Left lung (tissue), 10 donors: Measurements from ENCODE around the gene KIF9. TPM values are rescaled to one million over a fixed set of nuclear protein-coding genes. Genes with fewer than 3 reads are reported as not detected.
"Not testable (repeated sequence)": the region's sequence is repeated elsewhere in the genome, so short reads cannot be mapped to it uniquely, and the experiment has no call there.

Experiments
- ATAC-seq: fragments of 200-7000 bp; cut with Tn5 transposase; one replicate; pipeline ENCODE4 v1.9.1; 2020; ENCODE audit warnings: moderate library complexity
- DNase-seq, 4 donors: peaks; one replicate each; pipeline ENCODE4 v3.0.0-alpha.2; 2013 to 2020
- H3K27ac ChIP-seq, 2 donors: fragments of 200-600 bp; sonication (generic) in 1 of 2; one replicate each; pipeline versions ENCODE4 v1.5.0 to v1.8.0; 2020 to 2021
- H3K27me3 ChIP-seq, 2 donors: fragments of 200-600 bp; sonication (generic) in 1 of 2; one replicate each; pipeline versions ENCODE4 v1.5.0 to v1.8.0; 2020 to 2021
- H3K36me3 ChIP-seq, 2 donors: fragments of 200-600 bp; sonication (generic) in 1 of 2; one replicate each; pipeline versions ENCODE4 v1.5.0 to v1.8.0; 2020 to 2021
- H3K4me1 ChIP-seq, 2 donors: fragments of 200-600 bp; one replicate each; pipeline ENCODE4 v1.8.0; 2021
- H3K4me3 ChIP-seq, 2 donors: fragments of 200-600 bp; sonication (generic) in 1 of 2; one replicate each; pipeline versions ENCODE4 v1.5.0 to v1.8.0; 2020 to 2021; ENCODE audit warnings: mild to moderate bottlenecking in 1 of 2
- H3K9me3 ChIP-seq, 2 donors: fragments of 200-600 bp; sonication (generic) in 1 of 2; one replicate each; pipeline versions ENCODE4 v1.5.0 to v1.8.0; 2020 to 2021
- intact Hi-C, 2 donors: fragments of 100-400 bp; cut with DNase I; formaldehyde crosslinking; loops; one replicate each; pipeline versions ENCODE4 v1.11.2 to v1.14.2; 2022
- polyA plus RNA-seq, 6 donors: library from polyadenylated mRNA; unstranded; fragments of 120-200 nt; gene quantifications; one replicate each; pipeline ENCODE4 v1.2.1, GENCODE V29; 2013; ENCODE audit not compliant: insufficient read length in 6 of 6
- total RNA-seq, 2 donors: library from RNA; stranded (reverse); fragmentation: NEBNext Ultra II Directional; extraction: Animal tissue kit (Norgen Biotek cat#: 25700); gene quantifications; one replicate each; pipeline ENCODE4 v1.2.1, GENCODE V29; 2021
- TF ChIP-seq, protein P1 (sequence below), 2 donors: fragments of 200-600 bp; sonication (generic) in 1 of 2; IDR thresholded peaks; one replicate each; pipeline versions ENCODE4 v1.5.0 to v1.8.0; 2021; ENCODE audit warnings: antibody characterized with exemption in 2 of 2
- donor health status: DM: no; HTN: yes; CAD: no.
- donor health status: DM: no; HTN: no; CAD: no.

KIF9 gene
- total and polyA plus RNA-seq, 8 donors: 8.4 to 19.0 (median 14.4) TPM

GRCh38 chr3:47265008-47265407 is 17.6 kb downstream of the KIF9 start:
- no peak for ATAC-seq
- H3K4me1 ChIP-seq: peaks cover 7 to 10% of the 10 kb centered on the region in 2 donors
- H3K27me3 ChIP-seq: no peaks in the 10 kb centered on the region

DNA sequence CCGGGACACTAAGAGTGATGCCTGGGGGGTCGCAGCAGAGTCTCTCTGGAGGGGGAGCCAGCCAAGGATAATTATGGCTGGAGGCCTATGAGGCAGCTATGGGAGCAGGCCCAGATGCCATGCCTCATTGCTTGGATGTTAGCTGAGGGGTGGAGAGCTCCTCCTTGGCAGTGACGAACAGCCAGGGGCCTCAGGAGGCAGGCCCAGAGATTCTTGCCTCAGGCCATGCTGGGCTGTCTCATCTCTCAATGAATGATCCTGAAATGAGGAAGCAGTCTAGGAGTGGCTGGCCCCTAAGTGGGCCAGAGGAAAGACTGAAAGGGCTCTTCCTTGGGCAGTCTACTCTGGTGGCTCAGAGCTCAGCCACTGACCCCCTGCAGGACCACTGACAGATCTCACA is 21.3 kb downstream of the KIF9 start:
- intact Hi-C loops: no loop called here
- no peak for ATAC-seq
- Histone ChIP-seq H3K4me3 (no peak overlapping the region), H3K36me3 (no peaks in the 10 kb centered on the region), H3K4me1 (no peaks in the 10 kb centered on the region), H3K9me3 (no peaks in the 10 kb centered on the region), H3K27ac (no peak overlapping the region), H3K27me3 (no peaks in the 10 kb centered on the region)
- TF ChIP-seq, protein P1, sequence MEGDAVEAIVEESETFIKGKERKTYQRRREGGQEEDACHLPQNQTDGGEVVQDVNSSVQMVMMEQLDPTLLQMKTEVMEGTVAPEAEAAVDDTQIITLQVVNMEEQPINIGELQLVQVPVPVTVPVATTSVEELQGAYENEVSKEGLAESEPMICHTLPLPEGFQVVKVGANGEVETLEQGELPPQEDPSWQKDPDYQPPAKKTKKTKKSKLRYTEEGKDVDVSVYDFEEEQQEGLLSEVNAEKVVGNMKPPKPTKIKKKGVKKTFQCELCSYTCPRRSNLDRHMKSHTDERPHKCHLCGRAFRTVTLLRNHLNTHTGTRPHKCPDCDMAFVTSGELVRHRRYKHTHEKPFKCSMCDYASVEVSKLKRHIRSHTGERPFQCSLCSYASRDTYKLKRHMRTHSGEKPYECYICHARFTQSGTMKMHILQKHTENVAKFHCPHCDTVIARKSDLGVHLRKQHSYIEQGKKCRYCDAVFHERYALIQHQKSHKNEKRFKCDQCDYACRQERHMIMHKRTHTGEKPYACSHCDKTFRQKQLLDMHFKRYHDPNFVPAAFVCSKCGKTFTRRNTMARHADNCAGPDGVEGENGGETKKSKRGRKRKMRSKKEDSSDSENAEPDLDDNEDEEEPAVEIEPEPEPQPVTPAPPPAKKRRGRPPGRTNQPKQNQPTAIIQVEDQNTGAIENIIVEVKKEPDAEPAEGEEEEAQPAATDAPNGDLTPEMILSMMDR (IDR thresholded peaks at IDR 0.05): no peak
- no peak for DNase-seq

More at GRCh38 chr3:47265008-47265407, 17.6 kb downstream of the KIF9 start:
- Histone ChIP-seq H3K36me3 (no peaks in the 10 kb centered on the region), H3K9me3 (no peaks in the 10 kb centered on the region), H3K27ac (no peak overlapping the region), H3K4me3 (no peak overlapping the region)
- intact Hi-C loops: no loop called here
- TF ChIP-seq, protein P1 (IDR thresholded peaks at IDR 0.05): no peak
- no peak for DNase-seq

DNA sequence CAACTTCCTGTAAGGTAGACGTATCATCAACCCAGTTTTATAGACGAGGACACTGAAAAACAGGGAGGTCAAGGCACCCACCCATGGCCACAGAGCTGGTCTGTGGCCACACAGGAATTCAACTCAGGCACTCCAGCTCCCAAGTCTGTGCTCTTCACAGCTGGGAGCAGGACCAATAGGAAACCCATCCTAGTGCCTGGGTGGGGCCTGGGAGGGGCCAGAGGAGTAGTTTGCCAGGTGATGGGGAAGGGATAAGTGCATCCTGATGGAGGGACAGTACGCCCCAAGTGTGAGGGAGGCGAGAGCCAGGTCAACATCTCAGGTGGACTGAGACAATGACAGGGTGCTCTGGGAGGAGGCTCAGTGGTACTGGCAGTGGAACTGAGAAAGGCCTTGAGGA is 22.0 kb downstream of the KIF9 start:
- Histone ChIP-seq H3K36me3 (no peaks in the 10 kb centered on the region), H3K9me3 (no peaks in the 10 kb centered on the region), H3K27ac (no peak overlapping the region), H3K4me1 (no peaks in the 10 kb centered on the region), H3K27me3 (no peaks in the 10 kb centered on the region), H3K4me3 (no peak overlapping the region)
- DNase-seq: no peak
- peak; percentile 38 for ATAC-seq
- TF ChIP-seq, protein P1 (IDR thresholded peaks at IDR 0.05): no peak
- intact Hi-C loops: no loop called here

- Histone ChIP-seq H3K27me3 (no peaks in the 10 kb centered on the region), H3K36me3 (no peaks in the 10 kb centered on the region), H3K4me3 (no peak overlapping the region), H3K4me1 (no peaks in the 10 kb centered on the region), H3K9me3 (no peaks in the 10 kb centered on the region), H3K27ac (no peak overlapping the region)
- intact Hi-C loops: no loop called here
- TF ChIP-seq, protein P1 (IDR thresholded peaks at IDR 0.05): no peak
- ATAC-seq (peak; percentile 35), DNase-seq (no peak)
Measured at GRCh38 chr3:47259114-47259513, 23.5 kb downstream of the KIF9 start.

- DNase-seq, H3K9me3 ChIP-seq, ATAC-seq, H3K27ac ChIP-seq, H3K4me1 ChIP-seq, H3K36me3 ChIP-seq, H3K27me3 ChIP-seq, intact Hi-C loops, H3K4me3 ChIP-seq: not testable (repeated sequence)
Measured at GRCh38 chr3:47256331-47256730, 26.3 kb downstream of the KIF9 start.

DNA sequence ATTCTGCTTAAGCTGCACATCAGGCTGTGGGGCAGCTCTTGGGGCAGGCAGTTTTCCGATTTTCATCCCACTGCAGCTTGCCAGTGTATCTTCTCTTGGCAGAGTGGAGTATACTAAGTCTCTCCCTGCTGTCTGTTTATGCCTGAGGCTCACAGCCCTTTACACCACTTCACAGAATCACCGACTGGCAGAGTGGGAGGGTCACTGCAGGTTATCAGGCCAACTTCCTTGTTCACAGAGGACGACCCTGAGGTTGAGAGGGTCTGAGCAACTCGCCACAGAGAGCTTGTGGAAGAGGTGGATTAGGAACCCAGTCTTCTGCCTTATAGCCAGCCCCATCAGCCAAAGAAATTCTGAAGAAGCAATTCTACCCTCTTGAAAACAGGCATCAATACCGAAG is 30.9 kb downstream of the KIF9 start:
- H3K4me3 ChIP-seq: no peak overlapping the region
- no peaks in the 10 kb centered on the region for H3K27me3 ChIP-seq
- no peak for DNase-seq
- no peak overlapping the region for H3K27ac ChIP-seq
- no peaks in the 10 kb centered on the region for H3K36me3 ChIP-seq
- no peak for ATAC-seq
- intact Hi-C loops: no loop called here
- H3K4me1 ChIP-seq: no peaks in the 10 kb centered on the region
- H3K9me3 ChIP-seq: no peaks in the 10 kb centered on the region
- TF ChIP-seq, protein P1 (IDR thresholded peaks at IDR 0.05): no peak

GRCh38 chr3:47251085-47251484 is 31.5 kb downstream of the KIF9 start:
- H3K36me3 ChIP-seq, H3K4me1 ChIP-seq, ATAC-seq, H3K27ac ChIP-seq, intact Hi-C loops, H3K27me3 ChIP-seq, DNase-seq, H3K9me3 ChIP-seq, H3K4me3 ChIP-seq: not testable (repeated sequence)
